ENCODE results near the gene NEFH. TPM values are rescaled to one million over a fixed set of nuclear protein-coding genes. Genes with fewer than 3 reads are reported as not detected.

NEFH gene
- total RNA-seq, 1 donor from 2014 or later, result 27.1 TPM

DNA sequence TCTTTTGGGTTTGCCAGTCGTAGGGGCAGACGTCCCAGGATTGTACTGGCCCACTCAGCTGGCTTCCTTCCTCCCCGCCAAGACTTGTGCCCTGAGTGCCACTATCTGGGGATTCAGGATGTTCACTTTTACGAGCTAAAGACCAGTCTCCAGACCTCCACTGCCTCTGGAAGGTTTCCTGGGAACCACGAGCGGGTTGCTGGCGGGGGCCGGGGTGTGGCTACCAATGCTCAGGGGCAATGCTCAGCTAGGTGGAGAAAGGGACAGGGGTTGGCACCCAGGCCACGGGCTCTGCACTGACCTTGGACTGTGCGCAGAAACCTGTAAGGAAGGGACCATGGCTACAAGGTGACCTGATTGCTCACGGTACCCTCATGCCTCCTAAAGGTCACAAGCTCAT is 2.2 kb downstream of the NEFH start:
- no peak overlapping the region for H3K27ac Mint-ChIP-seq (ENCODE audit: unreplicated experiment)
- H3K36me3 Mint-ChIP-seq (ENCODE audit: unreplicated experiment), result no peaks in the 10 kb centered on the region
- peaks cover 12% of the 10 kb centered on the region for H3K27me3 Mint-ChIP-seq (ENCODE audit: unreplicated experiment)
- H3K4me3 Mint-ChIP-seq (ENCODE audit: unreplicated experiment), result peak overlapping the region; percentile 86
- H3K9me3 Mint-ChIP-seq (ENCODE audit: unreplicated experiment), result peaks cover 13% of the 10 kb centered on the region
- DNase-seq, result no peak
- peaks cover 23% of the 10 kb centered on the region for H3K4me1 Mint-ChIP-seq (ENCODE audit: low read depth, unreplicated experiment)
- TF ChIP-seq, protein P1, sequence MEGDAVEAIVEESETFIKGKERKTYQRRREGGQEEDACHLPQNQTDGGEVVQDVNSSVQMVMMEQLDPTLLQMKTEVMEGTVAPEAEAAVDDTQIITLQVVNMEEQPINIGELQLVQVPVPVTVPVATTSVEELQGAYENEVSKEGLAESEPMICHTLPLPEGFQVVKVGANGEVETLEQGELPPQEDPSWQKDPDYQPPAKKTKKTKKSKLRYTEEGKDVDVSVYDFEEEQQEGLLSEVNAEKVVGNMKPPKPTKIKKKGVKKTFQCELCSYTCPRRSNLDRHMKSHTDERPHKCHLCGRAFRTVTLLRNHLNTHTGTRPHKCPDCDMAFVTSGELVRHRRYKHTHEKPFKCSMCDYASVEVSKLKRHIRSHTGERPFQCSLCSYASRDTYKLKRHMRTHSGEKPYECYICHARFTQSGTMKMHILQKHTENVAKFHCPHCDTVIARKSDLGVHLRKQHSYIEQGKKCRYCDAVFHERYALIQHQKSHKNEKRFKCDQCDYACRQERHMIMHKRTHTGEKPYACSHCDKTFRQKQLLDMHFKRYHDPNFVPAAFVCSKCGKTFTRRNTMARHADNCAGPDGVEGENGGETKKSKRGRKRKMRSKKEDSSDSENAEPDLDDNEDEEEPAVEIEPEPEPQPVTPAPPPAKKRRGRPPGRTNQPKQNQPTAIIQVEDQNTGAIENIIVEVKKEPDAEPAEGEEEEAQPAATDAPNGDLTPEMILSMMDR (IDR thresholded peaks at IDR 0.05; ENCODE audit: partially characterized antibody, unreplicated experiment), result no peak

DNA sequence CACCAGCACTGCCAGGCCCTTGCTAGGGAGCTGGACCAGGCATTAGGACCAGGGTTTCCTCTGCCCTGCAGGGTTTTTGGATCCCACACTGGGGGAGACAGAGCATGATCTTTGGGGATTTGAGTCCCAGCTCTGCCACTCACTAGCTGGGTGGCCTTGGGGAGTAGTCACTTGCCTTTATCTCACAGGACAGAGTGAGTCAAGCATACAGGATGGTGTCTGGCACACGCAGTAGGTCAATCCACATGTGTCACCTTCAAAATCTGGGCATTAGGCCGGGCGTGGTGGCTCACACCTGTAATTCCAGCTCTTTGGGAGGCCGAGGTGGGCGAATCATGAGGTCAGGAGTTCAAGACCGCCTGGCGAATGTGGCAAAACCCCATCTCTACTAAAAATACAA is 2.7 kb downstream of the NEFH start:
- Mint-ChIP-seq H3K4me1 (ENCODE audit: low read depth, unreplicated experiment) (peaks cover 22% of the 10 kb centered on the region), H3K9me3 (ENCODE audit: unreplicated experiment) (peaks cover 11% of the 10 kb centered on the region), H3K36me3 (ENCODE audit: unreplicated experiment) (no peaks in the 10 kb centered on the region), H3K27me3 (ENCODE audit: unreplicated experiment) (peaks cover 11% of the 10 kb centered on the region), H3K4me3 (ENCODE audit: unreplicated experiment) (no peak overlapping the region), H3K27ac (ENCODE audit: unreplicated experiment) (no peak overlapping the region)
- no peak for DNase-seq
- TF ChIP-seq, protein P1 (IDR thresholded peaks at IDR 0.05; ENCODE audit: partially characterized antibody, unreplicated experiment), result no peak

DNA sequence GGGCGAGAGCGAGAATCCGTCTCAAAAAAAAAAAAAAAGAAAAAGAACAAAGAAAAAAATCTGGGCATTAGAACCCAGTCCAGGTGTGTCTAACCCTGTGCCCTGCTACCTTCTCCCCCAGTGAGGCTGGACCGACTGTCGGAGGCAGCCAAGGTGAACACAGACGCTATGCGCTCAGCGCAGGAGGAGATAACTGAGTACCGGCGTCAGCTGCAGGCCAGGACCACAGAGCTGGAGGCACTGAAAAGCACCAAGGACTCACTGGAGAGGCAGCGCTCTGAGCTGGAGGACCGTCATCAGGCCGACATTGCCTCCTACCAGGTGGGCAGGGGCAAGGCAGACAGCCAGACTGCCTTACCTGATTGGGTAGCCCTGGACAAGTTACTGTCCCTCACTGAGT is 3.2 kb downstream of the NEFH start:
- Mint-ChIP-seq H3K9me3 (ENCODE audit: unreplicated experiment) (peaks cover 10% of the 10 kb centered on the region), H3K4me3 (ENCODE audit: unreplicated experiment) (no peak overlapping the region), H3K36me3 (ENCODE audit: unreplicated experiment) (no peaks in the 10 kb centered on the region), H3K27ac (ENCODE audit: unreplicated experiment) (no peak overlapping the region), H3K27me3 (ENCODE audit: unreplicated experiment) (peaks cover 11% of the 10 kb centered on the region), H3K4me1 (ENCODE audit: low read depth, unreplicated experiment) (peaks cover 17% of the 10 kb centered on the region)
- DNase-seq, result no peak
- TF ChIP-seq, protein P1 (IDR thresholded peaks at IDR 0.05; ENCODE audit: partially characterized antibody, unreplicated experiment), result no peak

DNA sequence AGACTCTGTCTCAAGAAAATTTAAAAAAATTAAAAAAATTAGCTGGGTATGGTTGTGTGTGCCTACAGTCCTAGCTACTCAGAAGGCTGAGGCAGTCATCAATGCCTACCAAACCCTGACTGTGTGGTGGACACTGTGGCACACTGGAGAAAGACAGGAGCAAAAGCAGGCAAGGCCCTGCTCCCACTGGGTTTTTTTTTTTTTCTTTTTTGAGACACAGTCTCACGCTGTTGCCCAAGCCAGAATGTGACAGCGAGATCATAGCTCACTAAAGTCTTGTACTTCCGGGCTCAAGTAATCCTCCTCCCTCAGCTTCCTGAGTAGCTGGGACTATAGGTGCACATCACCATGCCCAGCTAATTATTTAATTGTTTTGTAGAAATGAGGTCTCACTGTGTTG is 4.6 kb downstream of the NEFH start:
- Mint-ChIP-seq H3K4me3 (ENCODE audit: unreplicated experiment) (no peak overlapping the region), H3K9me3 (ENCODE audit: unreplicated experiment) (peaks cover 6% of the 10 kb centered on the region), H3K27ac (ENCODE audit: unreplicated experiment) (no peak overlapping the region), H3K36me3 (ENCODE audit: unreplicated experiment) (peaks cover 8% of the 10 kb centered on the region), H3K4me1 (ENCODE audit: low read depth, unreplicated experiment) (peaks cover 5% of the 10 kb centered on the region), H3K27me3 (ENCODE audit: unreplicated experiment) (peaks cover 1% of the 10 kb centered on the region)
- DNase-seq, result no peak
- TF ChIP-seq, protein P1 (IDR thresholded peaks at IDR 0.05; ENCODE audit: partially characterized antibody, unreplicated experiment), result no peak

DNA sequence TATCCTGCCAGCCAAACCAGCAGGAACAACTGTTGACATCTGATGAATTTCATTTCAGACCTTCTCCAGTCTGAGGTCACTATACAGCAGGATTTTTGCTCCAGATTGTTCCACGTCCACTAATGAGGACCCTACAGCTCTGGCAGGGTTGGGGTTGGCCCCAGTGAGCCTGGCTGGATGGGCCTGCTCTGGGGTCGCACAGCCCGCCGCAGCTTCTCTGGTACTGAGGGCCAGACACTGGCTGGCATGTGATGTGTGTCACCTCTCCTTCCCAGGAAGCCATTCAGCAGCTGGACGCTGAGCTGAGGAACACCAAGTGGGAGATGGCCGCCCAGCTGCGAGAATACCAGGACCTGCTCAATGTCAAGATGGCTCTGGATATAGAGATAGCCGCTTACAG is 5.4 kb downstream of the NEFH start:
- H3K4me3 Mint-ChIP-seq (ENCODE audit: unreplicated experiment), result no peak overlapping the region
- peaks cover 5% of the 10 kb centered on the region for H3K4me1 Mint-ChIP-seq (ENCODE audit: low read depth, unreplicated experiment)
- no peak for DNase-seq
- peaks cover 6% of the 10 kb centered on the region for H3K9me3 Mint-ChIP-seq (ENCODE audit: unreplicated experiment)
- H3K27ac Mint-ChIP-seq (ENCODE audit: unreplicated experiment), result no peak overlapping the region
- TF ChIP-seq, protein P1 (IDR thresholded peaks at IDR 0.05; ENCODE audit: partially characterized antibody, unreplicated experiment), result no peak
- peaks cover 15% of the 10 kb centered on the region for H3K36me3 Mint-ChIP-seq (ENCODE audit: unreplicated experiment)
- no peaks in the 10 kb centered on the region for H3K27me3 Mint-ChIP-seq (ENCODE audit: unreplicated experiment)
